ENCODE data around the gene DYNLT1. TPM values are rescaled to one million over a fixed set of nuclear protein-coding genes. Genes with fewer than 3 reads are reported as not detected.
A peak's percentile ranks its signal among the peaks of the same experiment; 100 is the strongest.
"Not testable (repeated sequence)": the region's sequence is repeated elsewhere in the genome, so short reads cannot be mapped to it uniquely, and the experiment has no call there.

DYNLT1 gene
- 100 to 1,000 TPM; 131 to 169 (median 134) TPM for polyA plus RNA-seq (ENCODE audit: insufficient read depth in 1 of 5, insufficient read length in 5 of 5, low replicate concordance in 1 of 5)
- long read RNA-seq, donor 1, transcript DYNLT1-203 (5 exons, 726 nt), result major isoform, 182 of 225 reads
- long read RNA-seq, donor 1, partial matches to known transcripts, result 39 of 225 reads
- long read RNA-seq, donor 1, other reads (novel, unspliced or antisense), result 0 of 225 reads
- long read RNA-seq, donor 2, transcript DYNLT1-203 (5 exons, 726 nt), result major isoform, 73 of 93 reads
- long read RNA-seq, donor 2, partial matches to known transcripts, result 16 of 93 reads
- long read RNA-seq, donor 2, other reads (novel, unspliced or antisense), result 0 of 93 reads
- long read RNA-seq, donor 3, transcript DYNLT1-203 (5 exons, 726 nt), result major isoform, 115 of 180 reads
- long read RNA-seq, donor 3, partial matches to known transcripts, result 61 of 180 reads
- long read RNA-seq, donor 3, other reads (novel, unspliced or antisense), result 0 of 180 reads
- long read RNA-seq, donor 4, transcript DYNLT1-203 (5 exons, 726 nt), result major isoform, 57 of 72 reads
- long read RNA-seq, donor 4, partial matches to known transcripts, result 14 of 72 reads
- long read RNA-seq, donor 4, other reads (novel, unspliced or antisense), result 0 of 72 reads
- long read RNA-seq, donor 5, transcript DYNLT1-203 (5 exons, 726 nt), result major isoform, 145 of 170 reads
- long read RNA-seq, donor 5, partial matches to known transcripts, result 20 of 170 reads
- long read RNA-seq, donor 5, other reads (novel, unspliced or antisense), result 0 of 170 reads
- long read RNA-seq, donor 6, transcript DYNLT1-203 (5 exons, 726 nt), result major isoform, 117 of 148 reads
- long read RNA-seq, donor 6, transcript DYNLT1-201 (3 exons, 774 nt), result minor isoform, 6 of 148 reads
- long read RNA-seq, donor 6, partial matches to known transcripts, result 18 of 148 reads
- long read RNA-seq, donor 6, other reads (novel, unspliced or antisense), result 6 of 148 reads
- long read RNA-seq, donor 7, transcript DYNLT1-203 (5 exons, 726 nt), result major isoform, 89 of 104 reads
- long read RNA-seq, donor 7, partial matches to known transcripts, result 12 of 104 reads
- long read RNA-seq, donor 7, other reads (novel, unspliced or antisense), result 0 of 104 reads
- long read RNA-seq, donor 8, transcript DYNLT1-203 (5 exons, 726 nt), result major isoform, 34 of 36 reads
- long read RNA-seq, donor 8, partial matches to known transcripts, result 0 of 36 reads
- long read RNA-seq, donor 8, other reads (novel, unspliced or antisense), result 0 of 36 reads

- DNase-seq, result peak; percentile 95
Measured at GRCh38 chr6:158644231-158645063, at the start of gene DYNLT1. DYNLT1 (minus strand) TSS chr6:158644743; CDS start chr6:158644708, 35 bp downstream.

- DNase-seq, result no peak
Measured at GRCh38 chr6:158688860-158689259, 44.3 kb upstream of the DYNLT1 start.

DNA sequence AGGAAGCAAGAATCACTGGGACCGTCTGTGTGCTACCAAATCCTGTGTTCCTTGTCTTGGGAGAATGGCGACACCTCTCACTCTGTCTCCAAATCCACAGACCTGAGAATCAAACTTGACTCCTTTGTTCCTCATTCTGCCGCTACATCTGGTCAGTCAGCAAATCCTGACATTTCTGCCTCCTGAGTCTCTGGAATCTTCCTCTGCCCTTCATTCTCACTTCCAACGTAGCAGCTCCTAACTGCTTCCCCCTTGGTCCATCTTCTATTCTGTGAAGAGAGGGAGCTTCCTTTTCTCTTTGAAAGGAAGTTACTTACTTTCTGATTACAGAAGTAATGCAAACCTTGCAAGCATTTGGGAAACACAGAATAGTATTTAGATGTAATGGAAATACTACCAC is 43.0 kb upstream of the DYNLT1 start:
- no peak for DNase-seq

DNA sequence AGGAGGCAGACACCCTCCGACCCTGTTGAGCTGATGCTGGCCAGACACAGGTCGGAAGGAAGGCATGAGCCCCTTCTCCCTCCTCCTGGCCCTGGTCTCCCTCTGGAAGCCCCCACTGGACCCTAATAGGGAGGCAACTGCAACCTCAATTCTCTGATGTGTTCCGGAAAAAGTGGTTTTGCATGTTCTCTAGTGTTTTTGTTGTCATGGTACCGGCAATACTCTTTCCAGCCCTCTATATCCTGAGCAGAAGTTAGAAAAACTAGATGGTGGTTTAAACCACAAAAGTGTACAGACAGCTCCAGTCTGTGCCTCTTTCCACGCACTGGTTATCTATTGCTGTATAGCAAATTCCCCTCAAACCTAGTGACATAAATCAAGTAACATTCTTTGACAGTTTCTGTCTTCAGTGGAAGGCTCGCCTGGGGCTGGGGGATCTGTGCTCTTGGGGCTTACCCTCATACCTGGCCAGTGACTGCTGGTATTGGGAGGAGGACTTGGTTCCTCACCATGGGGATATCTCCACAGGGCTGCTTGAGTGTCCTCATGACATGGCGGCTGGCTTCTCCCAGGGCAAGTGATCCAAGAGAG is 42.3 kb upstream of the DYNLT1 start:
- peak in 1 of 2 donors; percentile 28 for DNase-seq

- no peak for DNase-seq
Measured at GRCh38 chr6:158686311-158686710, 41.8 kb upstream of the DYNLT1 start.

GRCh38 chr6:158684745-158685324 is 40.3 kb upstream of the DYNLT1 start:
- no peak for DNase-seq

- DNase-seq, result no peak
Measured at GRCh38 chr6:158684311-158684710, 39.8 kb upstream of the DYNLT1 start.

DNA sequence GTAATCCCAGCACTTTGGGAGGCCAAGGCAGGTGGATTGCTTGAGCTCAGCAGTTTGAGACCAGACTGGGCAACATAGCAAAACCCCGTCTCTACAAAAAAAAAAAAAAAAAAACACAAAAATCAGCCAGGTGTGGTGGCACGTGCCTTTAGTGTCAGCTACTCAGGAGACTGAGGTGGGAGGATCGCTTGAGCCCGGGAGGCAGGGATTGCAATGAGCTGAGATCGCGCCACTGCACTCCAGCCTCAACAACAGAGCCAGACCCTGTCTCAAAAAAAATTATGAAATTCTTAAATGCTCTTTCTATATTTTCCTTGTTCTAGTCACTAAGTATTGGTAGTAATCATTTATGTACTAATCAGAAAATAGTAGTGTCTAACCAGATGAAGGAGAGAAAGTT is 35.9 kb upstream of the DYNLT1 start:
- no peak for DNase-seq

DNA sequence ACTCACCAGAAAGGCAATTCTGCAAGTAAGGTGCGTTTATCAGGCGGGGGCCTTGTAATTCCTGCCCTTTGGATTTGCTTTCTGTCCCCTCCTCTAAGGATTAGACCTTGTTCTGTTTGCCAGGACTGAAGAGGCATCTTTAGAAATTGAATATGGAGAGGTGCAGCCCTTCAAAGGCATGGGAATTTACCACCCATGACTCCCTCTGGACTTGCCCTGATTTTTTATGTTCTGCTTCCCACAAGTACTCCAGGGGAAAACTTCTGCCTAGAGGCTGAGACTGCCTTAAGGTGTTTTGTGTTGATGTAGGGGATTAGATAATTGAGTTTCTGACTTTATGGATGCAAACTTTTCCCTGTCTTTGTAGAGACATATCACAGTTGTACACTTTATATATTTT is 35.5 kb upstream of the DYNLT1 start:
- DNase-seq, result no peak

DNA sequence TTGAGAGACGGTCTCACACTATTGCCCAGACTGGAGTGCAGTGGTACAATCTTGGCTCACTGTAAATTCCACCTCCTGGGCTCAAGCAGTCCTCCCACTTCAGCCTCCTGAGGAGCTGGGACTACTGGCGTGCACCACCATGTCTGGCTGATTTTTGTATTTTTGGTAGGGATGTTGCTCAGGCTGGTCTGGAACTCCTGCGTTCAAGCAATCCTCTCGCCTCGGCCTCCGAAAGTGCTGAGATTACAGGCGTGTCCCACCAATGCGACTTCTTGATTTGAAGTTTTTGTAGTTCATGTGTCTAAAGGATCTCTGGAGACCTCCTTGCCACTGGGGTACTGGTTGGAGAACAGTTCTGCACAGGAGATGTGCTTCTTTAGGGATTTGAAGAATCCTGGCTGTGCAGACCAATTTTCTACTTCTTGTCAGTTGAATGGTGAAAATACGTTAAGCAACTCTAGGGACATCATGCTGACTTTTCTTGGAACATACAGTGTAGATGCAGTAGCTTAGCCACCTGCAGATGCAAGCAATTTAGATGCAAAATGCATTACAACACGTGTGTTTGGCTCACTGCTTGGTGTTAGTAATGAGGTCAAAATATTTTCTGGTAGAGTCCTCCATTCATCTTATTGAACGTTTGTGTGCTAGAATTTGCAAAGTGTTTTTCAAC is 33.5 kb upstream of the DYNLT1 start:
- no peak for DNase-seq

DNA sequence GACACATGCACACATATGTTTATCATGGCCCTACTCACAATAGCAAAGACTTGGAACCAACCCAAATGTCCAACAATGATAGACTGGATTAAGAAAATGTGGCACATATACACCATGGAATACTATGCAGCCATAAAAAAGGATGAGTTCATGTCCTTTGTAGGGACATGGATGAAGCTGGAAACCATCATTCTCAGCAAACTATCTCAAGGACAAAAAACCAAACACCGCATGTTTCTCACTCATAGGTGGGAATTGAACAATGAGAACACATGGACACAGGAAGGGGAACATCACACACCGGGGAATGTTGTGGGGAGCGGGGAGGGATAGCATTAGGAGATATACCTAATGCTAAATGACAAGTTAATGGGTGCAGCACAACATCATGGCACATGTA is 32.6 kb upstream of the DYNLT1 start:
- DNase-seq, result not testable (repeated sequence)

DNA sequence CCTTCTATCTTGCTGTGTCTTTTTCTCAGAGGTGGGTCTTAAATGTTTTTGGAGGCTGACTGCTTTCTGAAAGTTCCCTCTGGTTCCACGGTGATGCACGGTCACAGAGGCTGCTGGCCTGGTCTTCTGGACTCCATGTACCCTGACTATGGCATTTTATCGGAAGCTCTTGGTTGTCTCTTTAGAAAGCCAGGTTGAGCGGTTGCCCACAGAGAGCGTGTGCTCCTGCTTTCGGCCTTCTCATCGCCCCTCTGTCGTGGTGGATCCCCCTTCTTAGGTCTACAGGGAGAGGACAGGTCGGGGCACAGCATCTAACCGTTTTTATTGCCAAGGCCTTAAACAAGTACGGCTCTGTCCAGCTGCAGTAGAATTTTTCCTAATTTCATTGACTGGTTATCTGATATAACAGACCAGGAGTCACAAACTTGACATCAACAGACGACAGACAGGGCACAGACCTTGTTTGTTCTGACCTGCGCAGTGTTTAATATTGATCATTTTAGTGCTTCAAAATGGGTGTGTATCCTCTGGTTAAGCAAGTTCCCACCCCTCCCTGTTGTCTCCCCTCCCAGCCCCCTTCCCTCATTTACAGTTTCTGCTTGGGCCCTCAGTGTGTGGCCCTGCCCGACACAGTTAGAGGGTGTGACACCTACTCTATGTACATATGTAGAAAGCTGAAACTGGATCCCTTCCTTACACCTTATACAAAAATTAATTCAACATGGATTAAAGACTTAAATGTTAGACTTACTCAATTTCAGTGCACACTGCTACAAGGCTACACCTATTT is 30.0 kb upstream of the DYNLT1 start:
- no peak for DNase-seq

DNA sequence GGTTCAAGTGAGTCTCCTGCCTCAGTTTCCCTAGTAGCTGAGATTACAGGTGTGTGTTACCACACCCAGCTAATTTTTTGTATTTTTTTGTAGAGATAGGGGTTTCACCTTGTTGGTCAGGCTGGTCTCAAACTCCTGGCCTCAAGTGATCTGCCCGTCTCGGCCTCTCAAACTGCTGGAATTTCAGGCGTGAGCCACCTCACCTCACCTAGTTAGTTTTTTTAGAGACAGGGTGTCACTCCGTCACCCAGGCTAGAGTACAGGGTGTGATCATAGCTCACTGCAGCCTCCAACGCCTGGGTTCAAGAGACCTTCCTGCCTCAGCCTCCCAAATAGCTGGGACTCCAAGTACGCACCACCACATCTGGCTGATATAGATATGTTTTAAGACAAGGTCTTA is 28.2 kb upstream of the DYNLT1 start:
- DNase-seq, result no peak

GRCh38 chr6:158672119-158672518 is 27.6 kb upstream of the DYNLT1 start:
- not testable (repeated sequence) for DNase-seq

GRCh38 chr6:158669145-158670035 is 24.8 kb upstream of the DYNLT1 start:
- DNase-seq, result no peak

GRCh38 chr6:158668707-158669103 is 24.2 kb upstream of the DYNLT1 start:
- DNase-seq, result no peak

GRCh38 chr6:158667360-158667981 is 22.9 kb upstream of the DYNLT1 start:
- DNase-seq, result no peak
